ENCODE results near the gene CDX1.

Gene CDX1

GRCh38 chr5:150161242-150162141 is 5.1 kb upstream of the CDX1 start:
- peak; percentile 90 for DNase-seq (ENCODE audit: extremely low spot score)
- CTCF ChIA-PET: interaction anchor here (0.6 to 2.1 kb wide), 21 partner anchors 8 to 657 kb away, joined by 3 to 13 read pairs (median 4); no protein-coding TSS in a partner anchor
- peak; percentile 44; the same call in 1 of the 2 replicates for TF ChIP-seq HDGF (IDR thresholded peaks at IDR 0.05; ENCODE audit: borderline replicate concordance)
- no peak for TF ChIP-seq SUZ12 (IDR thresholded peaks at IDR 0.05)
- POLR2A ChIA-PET: interaction anchor here (0.7 to 1.7 kb wide), 2 partner anchors 11 to 24 kb away, joined by 3 to 5 read pairs; no protein-coding TSS in a partner anchor

DNA sequence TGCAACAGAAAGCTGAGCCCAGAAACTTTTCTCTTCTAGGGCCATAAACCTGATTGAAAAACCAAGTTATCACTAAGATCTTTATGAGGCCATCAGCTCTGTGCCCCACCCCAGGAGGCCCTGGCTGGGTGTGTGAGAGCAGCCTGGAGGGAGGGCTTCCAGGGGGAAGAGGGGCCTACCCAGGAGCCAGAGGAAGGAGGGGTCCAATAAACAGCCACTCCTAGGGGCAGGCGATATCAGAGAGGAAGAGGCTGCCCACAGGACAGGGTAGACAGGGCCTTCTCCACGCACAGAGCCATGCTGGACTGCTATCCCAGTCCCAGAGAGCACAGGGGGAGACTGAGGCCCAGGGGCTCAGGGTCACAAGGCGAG is 4.5 kb upstream of the CDX1 start:
- DNase-seq (ENCODE audit: extremely low spot score): peak; percentile 27
- ChIA-PET POLR2A (interaction anchor here (0.7 to 1.7 kb wide), 2 partner anchors 10 to 25 kb away, joined by 3 to 5 read pairs; no protein-coding TSS in a partner anchor), CTCF (interaction anchor here (0.6 to 2.1 kb wide), 20 partner anchors 9 to 184 kb away, joined by 3 to 13 read pairs (median 4); no protein-coding TSS in a partner anchor)
- TF ChIP-seq LEF1 (IDR thresholded peaks at IDR 0.05; ENCODE audit: borderline replicate concordance) (no peak), FOXA1 (IDR thresholded peaks at IDR 0.05) (no peak), SP1 (IDR thresholded peaks at IDR 0.05) (no peak), FOXM1 (IDR thresholded peaks at IDR 0.05; ENCODE audit: borderline replicate concordance) (no peak)
- TF ChIP-seq, protein P1, sequence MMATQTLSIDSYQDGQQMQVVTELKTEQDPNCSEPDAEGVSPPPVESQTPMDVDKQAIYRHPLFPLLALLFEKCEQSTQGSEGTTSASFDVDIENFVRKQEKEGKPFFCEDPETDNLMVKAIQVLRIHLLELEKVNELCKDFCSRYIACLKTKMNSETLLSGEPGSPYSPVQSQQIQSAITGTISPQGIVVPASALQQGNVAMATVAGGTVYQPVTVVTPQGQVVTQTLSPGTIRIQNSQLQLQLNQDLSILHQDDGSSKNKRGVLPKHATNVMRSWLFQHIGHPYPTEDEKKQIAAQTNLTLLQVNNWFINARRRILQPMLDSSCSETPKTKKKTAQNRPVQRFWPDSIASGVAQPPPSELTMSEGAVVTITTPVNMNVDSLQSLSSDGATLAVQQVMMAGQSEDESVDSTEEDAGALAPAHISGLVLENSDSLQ (IDR thresholded peaks at IDR 0.05): no peak

GRCh38 chr5:150163035-150163434 is 3.5 kb upstream of the CDX1 start:
- no peak for DNase-seq (ENCODE audit: extremely low spot score)
- POLR2A ChIA-PET: interaction anchor here (0.9 to 1.7 kb wide), 2 partner anchors 9 to 12 kb away, joined by 3 to 5 read pairs; no protein-coding TSS in a partner anchor
- CTCF ChIA-PET: interaction anchor here (0.7 to 2.1 kb wide), 6 partner anchors 8 to 53 kb away, joined by 3 to 13 read pairs (median 6); no protein-coding TSS in a partner anchor

GRCh38 chr5:150163547-150164059 is 3.0 kb upstream of the CDX1 start:
- ChIA-PET POLR2A (interaction anchor here (0.9 kb wide), 1 partner anchor 12 kb away, joined by 3 read pairs; no protein-coding TSS in a partner anchor), CTCF (interaction anchor here (0.8 to 2.1 kb wide), 3 partner anchors 8 to 33 kb away, joined by 3 to 12 read pairs (median 4); no protein-coding TSS in a partner anchor)

More at GRCh38 chr5:150163035-150163434, 3.5 kb upstream of the CDX1 start:
- TF ChIP-seq NFRKB (IDR thresholded peaks at IDR 0.05): no peak
- no peak for TF ChIP-seq TARDBP (IDR thresholded peaks at IDR 0.05)
- no peak for TF ChIP-seq BHLHE40 (IDR thresholded peaks at IDR 0.05; ENCODE audit: borderline replicate concordance)
- no peak for TF ChIP-seq ARNT (IDR thresholded peaks at IDR 0.05)
- TF ChIP-seq, protein P1 (IDR thresholded peaks at IDR 0.05): no peak
- TF ChIP-seq FOXM1 (IDR thresholded peaks at IDR 0.05; ENCODE audit: borderline replicate concordance): no peak
- TF ChIP-seq FOXA1 (IDR thresholded peaks at IDR 0.05): no peak
- no peak for TF ChIP-seq CTBP1 (IDR thresholded peaks at IDR 0.05; ENCODE audit: borderline replicate concordance)
- TF ChIP-seq ZNF384 (IDR thresholded peaks at IDR 0.05): no peak
- no peak for TF ChIP-seq L3MBTL2 (conservative IDR thresholded peaks at IDR 0.05)
- TF ChIP-seq SUZ12 (IDR thresholded peaks at IDR 0.05): no peak

GRCh38 chr5:150164211-150164980 is 2.2 kb upstream of the CDX1 start:
- DNase-seq (ENCODE audit: extremely low spot score): no peak
- TF ChIP-seq, protein P1 (IDR thresholded peaks at IDR 0.05): no peak
- TF ChIP-seq HDGF (IDR thresholded peaks at IDR 0.05; ENCODE audit: borderline replicate concordance): no peak
- TF ChIP-seq SP1 (IDR thresholded peaks at IDR 0.05): no peak
- no peak for TF ChIP-seq BHLHE40 (IDR thresholded peaks at IDR 0.05; ENCODE audit: borderline replicate concordance)
- TF ChIP-seq L3MBTL2 (conservative IDR thresholded peaks at IDR 0.05): no peak
- no peak for TF ChIP-seq FOXK2 (IDR thresholded peaks at IDR 0.05)
- no peak for TF ChIP-seq ARNT (IDR thresholded peaks at IDR 0.05)
- TF ChIP-seq FOXA1 (IDR thresholded peaks at IDR 0.05): no peak
- no peak for TF ChIP-seq CTBP1 (IDR thresholded peaks at IDR 0.05; ENCODE audit: borderline replicate concordance)
- TF ChIP-seq TARDBP (IDR thresholded peaks at IDR 0.05): no peak
- CTCF ChIA-PET: interaction anchor here (0.6 kb wide), 1 partner anchor 41 kb away, joined by 3 read pairs; no protein-coding TSS in a partner anchor
- POLR2A ChIA-PET: interaction anchor here (0.9 kb wide), 1 partner anchor 11 kb away, joined by 3 read pairs; no protein-coding TSS in a partner anchor

More at GRCh38 chr5:150163547-150164059, 3.0 kb upstream of the CDX1 start:
- DNase-seq (ENCODE audit: extremely low spot score): no peak
- TF ChIP-seq ELF4 (IDR thresholded peaks at IDR 0.05) (no peak), FOXK2 (IDR thresholded peaks at IDR 0.05) (no peak), NFRKB (IDR thresholded peaks at IDR 0.05) (no peak)
- TF ChIP-seq, protein P1 (IDR thresholded peaks at IDR 0.05): no peak
